ENCODE data around the gene TRAPPC3. TPM values are rescaled to one million over a fixed set of nuclear protein-coding genes. Genes with fewer than 3 reads are reported as not detected.
"Not testable (repeated sequence)": the region's sequence is repeated elsewhere in the genome, so short reads cannot be mapped to it uniquely, and the experiment has no call there.

Gene TRAPPC3
- 129 and 141 TPM in 2 replicates for total RNA-seq (2014; rRNA removed; shearing (Covaris generic))

DNA sequence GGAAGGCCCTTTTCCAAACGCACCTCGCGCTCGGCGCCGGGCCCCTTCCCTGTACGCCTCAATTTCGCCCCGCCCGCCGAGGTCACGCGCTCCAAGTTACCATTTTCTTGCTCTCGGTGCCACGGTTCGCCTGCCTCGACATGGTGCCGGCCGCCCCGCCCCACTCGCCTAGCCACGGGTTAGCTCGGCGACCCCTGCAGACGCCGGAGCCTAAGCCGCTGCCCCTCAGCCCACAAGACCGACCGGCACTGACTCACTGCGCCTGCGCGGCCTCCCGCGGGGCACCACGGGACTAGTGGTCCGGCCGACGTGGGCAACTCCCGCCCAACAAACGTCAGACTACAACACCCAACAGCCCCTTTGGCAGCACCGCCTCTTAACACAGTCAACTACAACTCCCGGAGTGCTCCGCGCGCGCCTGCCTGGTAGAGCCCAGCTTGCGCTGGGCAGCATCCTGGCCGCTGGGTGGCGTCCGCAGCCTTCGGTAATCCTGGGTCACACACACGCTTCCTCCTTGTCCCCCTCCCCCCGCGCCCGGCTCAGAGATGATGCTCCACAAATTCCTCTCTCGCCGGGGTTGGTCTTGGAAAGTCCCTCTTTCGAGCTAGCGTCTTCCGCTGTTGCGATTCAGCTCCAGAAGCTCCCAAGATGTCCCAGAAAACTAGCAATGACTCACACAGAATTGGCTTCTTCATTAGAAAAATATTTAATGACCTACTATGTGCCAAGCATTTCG is at the start of gene TRAPPC3:
TRAPPC3 (minus strand) TSS at position 250 of the 736 bp plus-strand sequence; CDS start at position 142, 108 bp downstream.
- peak; percentile 100 for DNase-seq (ENCODE audit: low read depth)

DNA sequence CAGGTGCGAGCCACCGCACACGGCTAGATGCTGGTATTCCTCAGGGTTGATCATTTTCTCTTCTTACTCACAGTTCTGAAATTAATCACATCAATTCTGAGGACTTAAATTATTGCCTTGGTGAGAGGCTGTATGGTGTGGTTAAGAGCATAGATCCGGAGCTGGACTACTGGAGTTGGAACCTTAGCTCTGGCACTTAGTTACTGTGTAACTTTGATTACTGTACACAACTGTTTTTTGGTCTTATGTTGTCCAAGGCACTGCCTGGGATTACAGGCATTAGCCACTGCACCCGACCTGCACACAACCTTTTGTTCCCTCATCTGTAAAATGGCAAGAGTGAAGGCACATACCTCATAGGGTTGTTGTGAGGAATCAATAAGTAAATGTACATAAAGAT is 49.4 kb upstream of the TRAPPC3 start:
- no peak for DNase-seq (ENCODE audit: low read depth)

DNA sequence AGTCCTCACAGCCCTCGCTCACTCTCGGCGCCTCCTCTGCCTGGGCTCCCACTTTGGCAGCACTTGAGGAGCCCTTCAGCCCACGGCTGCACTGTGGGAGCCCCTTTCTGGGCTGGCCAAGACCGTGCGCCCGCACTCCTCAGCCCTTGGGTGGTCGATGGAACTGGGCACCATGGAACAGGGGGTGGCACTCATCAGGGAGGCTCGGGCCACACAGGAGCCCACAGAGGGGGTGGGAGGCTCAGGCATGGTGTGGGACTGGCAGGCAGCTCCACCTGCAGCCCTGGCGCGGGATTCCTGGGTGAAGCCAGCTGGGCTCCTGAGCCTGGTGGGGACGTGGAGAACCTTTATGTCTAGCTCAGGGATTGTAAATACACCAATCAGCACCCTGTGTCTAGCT is 47.5 kb upstream of the TRAPPC3 start:
- not testable (repeated sequence) for DNase-seq (ENCODE audit: low read depth)

DNA sequence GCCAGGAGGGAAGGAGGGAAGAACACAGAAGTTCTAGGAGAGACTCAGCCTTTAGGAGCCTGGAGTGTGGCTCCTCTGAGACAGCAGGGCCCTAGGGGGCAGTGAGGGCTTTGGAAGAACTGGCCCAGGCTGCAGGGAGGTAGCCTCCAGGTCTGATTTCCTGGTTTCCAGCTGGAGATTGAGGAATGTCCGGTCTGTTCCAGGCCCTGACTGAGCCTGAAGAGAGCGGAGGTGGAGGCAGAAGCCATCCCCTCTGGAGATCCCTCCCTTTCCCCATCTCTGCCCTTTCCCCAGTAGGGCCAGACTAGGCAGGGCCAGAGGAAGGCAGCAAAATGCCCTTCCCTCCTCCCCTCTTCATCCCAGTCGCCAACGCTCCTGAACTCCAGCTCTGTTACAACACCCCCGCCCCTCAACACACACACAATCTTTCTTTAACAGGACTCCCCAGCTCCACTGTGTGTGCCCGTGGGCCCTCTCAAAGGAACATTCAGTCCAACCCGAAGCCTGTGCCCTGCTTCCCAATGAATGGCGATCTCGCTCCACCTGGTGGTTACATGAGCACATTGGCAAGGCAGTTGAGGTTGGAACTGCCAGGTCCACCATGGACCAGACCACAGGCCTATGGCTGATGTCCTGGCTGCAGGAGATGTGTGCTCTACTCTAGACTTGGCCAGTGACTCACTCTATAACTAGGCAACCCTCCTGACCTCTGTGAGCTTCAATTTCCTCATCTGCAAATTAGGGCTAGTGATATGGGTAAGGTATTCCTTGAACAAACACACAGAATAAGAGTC is 38.7 kb upstream of the TRAPPC3 start:
- peak; percentile 92 for DNase-seq (ENCODE audit: low read depth)

DNA sequence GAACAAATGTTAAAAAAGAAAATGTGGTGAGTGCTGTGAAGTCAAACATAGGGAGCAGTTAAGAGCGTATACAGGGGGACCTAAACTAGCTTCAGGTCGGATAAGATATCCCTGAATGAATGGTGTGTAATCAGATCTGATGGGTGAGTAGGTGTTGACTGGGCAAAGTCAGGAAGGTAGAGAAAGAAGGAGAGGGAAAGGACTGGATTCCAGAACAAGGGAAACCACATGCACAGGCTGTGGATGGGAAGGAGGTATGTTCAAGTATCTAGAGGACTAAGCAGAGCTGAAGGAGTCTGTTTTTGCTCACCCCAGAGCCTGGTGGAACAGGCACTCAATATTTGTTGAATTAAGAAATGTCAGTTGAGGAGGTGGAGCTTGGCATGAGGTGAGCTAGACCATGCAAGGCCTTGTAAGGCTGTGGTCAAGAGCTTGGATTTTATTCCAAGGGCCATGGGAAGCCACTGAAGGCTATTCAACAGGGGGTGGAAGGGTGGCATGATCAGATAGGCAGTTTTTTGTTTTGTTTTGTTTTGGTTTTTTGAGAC is 34.1 kb upstream of the TRAPPC3 start:
- DNase-seq (ENCODE audit: low read depth), result no peak

DNA sequence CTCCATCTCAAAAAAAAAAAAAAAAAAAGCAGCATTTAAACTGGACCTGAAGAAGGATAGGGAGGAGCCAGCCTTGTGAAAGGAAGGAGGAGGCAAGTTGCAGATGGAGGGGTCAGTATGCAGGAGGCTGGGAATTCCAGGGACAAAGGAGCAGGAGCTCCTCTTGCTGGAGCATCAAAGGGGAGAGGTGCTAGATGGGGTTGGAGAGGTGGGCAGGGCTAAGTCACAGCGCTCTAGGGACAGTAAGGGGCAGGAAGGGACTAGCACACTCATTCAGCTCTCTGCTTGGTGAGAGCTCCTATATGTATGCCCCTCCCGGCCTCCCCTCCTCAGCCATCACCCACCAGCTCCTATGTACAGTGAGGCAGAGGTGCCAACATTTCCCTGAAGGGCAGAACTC is 33.4 kb upstream of the TRAPPC3 start:
- DNase-seq (ENCODE audit: low read depth), result no peak

DNA sequence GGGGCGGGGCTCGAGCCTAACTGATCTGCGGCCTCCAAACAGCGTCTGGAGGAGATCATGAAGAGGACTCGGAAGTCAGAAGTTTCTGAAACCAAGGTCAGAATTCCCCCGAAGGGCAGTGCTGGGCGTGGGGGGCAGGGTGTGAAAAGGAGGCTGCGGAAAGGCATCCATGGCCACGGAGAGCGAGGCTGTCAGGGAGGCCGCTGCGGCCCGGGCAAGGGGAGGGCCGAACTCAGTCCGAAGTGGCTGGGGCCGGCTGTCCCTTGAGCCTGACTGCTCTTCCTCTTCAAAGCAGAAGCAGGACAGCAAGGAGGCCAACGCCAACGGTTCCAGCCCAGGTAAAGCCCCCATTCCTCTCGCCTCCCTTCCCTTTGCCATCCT is 29.9 kb upstream of the TRAPPC3 start:
- DNase-seq (ENCODE audit: low read depth), result no peak

DNA sequence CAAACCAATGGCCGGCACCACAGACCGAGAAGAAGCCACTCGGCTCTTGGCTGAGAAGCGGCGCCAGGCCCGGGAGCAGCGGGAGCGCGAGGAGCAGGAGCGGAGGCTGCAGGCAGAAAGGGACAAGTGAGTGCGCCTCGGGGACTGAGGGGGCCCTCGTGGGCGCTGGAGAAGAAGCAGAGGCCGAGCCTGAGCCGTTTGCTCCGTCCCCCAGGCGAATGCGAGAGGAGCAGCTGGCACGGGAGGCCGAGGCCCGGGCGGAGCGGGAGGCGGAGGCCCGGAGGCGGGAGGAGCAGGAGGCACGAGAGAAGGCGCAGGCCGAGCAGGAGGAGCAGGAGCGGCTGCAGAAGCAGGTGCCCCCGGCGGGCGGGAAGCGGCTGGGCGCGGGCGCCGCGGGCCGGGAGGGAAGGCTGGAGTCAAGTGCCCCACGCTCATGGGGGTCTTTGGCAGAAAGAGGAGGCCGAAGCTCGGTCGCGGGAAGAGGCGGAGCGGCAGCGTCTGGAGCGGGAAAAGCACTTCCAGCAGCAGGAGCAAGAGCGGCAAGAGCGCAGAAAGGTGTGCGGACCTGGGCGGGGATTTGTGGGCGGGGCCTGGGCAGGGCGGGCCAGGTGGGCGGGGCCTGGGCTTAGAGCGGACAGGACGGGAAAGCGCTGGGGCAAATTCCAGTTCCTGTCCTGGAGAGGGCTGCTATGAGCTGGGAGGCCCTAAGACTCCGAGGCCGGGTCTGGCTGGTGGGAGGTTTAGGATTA is 29.4 kb upstream of the TRAPPC3 start:
- DNase-seq (ENCODE audit: low read depth), result no peak

DNA sequence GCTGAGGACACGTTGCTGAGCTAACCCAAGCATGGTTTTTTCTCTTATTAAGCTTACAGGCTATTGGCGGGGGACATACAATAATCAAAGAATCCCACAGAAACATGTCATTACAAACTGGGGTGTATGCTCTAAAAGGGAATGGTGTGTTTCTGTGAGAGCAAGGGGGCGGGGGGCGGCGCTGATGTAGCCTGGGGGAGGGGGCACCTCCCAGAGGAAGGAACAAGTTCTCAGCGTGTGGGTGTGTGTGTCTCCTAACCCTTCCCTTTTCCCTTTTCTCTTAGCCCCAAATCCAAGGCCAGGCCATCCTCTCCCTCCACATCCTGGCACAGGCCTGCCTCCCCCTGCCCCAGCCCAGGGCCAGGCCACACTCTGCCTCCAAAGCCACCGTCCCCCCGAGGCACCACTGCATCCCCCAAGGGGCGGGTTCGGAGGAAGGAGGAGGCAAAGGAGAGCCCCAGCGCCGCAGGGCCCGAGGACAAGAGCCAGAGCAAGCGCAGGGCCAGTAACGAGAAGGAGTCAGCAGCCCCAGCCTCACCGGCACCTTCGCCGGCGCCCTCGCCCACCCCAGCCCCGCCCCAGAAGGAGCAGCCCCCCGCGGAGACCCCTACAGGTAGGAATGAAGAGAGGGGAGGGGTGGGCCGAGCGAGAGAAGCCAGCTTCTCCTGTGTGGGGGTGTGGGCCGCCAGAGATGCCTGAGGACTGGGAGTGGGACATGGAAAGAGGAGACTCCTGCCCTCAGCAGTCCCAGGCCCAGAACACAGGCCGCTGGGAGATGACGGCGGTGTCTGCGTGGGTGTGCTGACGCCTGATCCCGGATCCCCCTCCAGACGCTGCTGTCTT is 28.5 kb upstream of the TRAPPC3 start:
- no peak for DNase-seq (ENCODE audit: low read depth)

DNA sequence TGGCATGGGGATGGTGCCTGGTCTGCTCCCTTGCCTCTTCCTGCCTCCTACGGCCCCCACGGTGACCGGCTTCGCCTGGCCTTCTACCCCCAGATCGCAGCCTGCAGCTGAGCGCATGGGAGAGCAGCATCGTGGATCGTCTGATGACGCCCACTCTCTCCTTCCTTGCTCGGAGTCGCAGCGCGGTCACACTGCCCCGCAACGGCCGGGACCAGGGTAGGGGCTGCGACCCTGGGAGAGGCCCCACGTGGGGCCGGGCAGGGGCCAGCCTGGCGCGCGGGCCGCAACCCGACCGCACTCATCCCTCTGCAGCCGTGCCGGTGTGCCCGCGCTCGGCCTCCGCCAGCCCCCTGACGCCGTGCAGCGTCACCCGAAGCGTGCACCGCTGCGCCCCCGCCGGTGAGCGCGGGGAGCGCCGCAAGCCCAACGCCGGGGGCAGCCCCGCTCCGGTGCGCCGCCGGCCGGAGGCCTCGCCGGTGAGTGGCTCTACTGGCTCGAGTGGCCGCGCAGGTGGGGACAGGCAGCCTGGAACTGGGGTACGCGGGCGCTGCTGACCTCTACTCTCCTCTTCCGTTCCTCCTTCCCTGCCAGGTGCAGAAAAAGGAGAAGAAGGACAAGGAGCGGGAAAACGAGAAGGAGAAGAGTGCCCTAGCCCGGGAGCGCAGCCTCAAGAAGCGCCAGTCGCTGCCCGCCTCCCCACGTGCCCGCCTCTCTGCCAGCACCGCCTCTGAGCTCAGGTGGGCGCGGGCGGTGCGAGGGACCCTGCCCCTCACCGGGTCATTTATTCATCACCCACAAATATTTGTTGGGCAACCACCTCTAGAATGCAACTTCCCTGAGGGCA is 27.0 kb upstream of the TRAPPC3 start:
- no peak for DNase-seq (ENCODE audit: low read depth)

DNA sequence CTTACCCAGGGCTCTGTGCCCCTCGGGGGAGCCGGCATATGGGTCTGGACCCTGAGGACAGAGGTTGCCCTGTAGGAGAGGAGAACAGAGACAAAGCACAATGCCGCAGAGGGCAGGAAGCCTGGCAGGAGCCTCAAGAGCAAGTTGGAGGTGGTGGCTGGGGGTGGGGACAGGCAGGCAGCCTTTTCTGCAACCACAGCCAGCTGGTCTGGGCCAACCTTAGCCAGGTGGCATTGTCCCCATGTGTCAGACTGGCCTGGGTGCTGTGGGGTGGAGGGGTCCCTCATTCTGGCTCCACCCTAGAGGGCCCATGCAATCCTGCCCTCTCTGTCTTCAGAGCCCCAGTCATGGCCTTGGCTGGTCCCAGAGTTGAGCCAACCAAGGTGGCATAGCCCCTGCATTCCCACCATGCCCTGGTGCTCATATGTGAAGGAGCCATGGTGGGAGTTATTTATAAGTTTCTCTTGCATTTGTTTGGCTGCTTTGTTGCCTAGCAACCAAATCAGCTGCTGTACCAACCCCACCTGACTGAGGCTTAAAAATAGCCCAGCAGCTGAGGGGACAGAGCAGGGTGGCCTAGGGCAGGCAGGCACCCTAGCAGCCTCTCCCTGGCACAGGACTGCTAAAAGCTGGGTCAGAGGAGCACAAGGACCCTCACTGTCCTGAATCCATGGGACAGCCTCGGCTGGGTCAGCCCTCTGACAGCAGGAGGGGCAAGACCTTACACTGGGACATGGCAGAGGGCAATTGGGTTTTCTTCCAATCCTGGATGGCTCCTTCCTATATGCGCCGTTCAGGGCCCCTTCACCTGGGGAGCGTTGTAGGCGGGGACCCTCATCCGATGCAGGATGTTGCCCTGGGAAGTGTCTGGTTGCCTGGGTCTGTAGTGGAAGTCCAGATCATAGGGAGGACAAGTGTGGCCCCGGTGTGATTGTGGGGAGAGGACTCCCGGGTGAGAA is 26.1 kb upstream of the TRAPPC3 start:
- no peak for DNase-seq (ENCODE audit: low read depth)

DNA sequence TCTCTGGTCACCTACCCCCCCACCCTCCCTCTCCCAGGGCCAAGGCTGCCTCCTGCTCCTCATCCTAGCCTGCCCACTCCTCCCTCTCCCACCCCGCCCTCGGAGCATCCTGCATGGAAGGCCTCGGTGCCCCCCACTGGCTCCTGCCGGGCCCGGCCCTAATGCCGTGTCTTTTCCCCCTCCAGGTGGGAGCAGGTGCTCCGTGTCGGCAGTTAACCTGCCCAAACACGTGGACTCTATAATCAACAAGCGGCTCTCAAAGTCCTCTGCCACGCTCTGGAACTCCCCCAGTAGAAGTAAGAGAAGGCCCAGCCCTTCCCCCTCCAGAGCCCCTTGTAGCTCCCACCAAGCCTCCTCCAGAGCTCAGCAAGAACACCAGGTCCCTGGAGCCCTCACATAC is 25.4 kb upstream of the TRAPPC3 start:
- no peak for DNase-seq (ENCODE audit: low read depth)

DNA sequence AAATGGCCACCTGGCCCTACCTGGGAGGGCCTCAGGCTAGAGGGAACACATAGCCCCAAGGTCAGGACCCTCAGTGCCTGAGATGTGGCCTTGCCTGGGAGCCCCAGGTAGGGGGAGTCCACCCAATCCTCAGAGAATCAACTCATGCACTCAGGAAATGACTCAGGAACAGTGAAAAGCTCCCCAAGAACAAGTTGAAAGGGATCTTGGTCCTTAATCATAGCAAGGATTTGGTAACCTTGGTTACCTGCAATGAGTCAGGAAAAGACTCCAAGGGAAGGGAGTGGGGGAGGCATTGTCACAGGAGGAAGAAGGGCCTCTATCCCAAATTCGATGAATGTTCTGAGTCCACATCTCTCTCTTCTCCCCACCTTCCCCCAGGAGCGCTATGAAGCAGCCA is 23.7 kb upstream of the TRAPPC3 start:
- DNase-seq (ENCODE audit: low read depth), result peak; percentile 85

DNA sequence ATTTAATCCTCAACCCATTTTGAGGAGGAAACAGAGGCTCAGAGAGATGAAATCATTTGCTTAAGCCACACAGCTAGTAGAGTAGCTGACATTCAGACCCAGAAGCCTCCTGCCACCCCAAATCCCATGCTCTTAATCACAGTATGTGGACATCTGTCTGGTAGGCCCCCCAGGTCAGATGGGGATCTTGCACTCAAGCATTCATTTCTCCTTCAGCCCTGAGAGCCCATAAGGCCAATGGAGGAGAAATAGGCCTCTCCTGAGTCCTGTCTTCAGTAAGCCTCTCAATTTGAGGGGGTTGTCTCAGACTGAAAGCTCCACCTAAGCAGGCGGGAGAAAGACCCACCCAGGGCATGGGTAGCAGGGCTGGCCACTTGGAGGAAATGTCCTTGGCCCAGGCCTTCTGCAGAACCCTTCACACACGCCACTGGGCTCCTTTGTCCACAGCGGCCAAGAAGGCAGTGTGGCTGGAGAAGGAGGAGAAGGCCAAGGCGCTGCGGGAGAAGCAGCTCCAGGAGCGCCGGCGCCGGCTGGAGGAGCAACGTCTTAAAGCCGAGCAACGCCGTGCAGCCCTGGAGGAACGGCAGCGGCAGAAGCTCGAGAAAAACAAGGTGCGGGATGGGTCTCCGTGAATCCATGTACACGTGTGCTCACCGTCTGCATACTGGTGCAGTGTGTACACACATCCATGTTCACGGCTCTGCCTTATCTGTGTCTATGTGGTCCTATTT is 22.9 kb upstream of the TRAPPC3 start:
- DNase-seq (ENCODE audit: low read depth), result no peak

DNA sequence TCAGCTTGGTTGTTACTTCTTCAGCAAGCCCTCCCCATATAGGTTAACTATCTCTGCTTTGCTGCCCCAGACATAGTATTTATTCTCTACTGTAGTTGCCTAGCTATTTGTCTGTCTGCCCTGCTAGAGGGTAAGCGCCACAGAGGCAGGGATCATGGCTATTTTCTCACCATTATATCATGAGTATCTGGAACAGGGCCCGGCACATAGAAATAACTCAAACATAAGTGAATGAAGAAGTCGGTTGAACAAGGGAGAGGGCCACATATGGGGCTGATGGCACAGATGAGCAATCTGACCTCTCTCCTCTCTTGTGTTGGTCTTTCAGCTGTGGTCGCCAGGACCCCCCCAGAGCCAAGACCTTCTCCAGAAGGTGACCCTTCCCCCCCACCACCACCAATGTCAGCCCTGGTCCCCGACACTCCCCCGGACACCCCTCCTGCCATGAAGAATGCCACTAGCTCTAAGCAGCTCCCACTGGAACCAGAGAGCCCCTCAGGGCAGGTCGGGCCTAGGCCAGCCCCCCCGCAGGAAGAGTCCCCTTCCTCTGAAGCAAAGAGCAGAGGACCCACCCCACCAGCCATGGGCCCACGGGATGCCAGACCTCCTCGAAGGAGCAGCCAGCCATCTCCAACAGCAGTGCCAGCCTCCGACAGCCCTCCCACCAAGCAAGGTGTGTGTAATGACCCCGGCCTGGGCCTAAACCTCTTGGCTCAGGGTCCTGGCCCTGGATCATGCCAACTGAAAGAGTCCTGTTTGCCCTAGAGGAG is 21.5 kb upstream of the TRAPPC3 start:
- no peak for DNase-seq (ENCODE audit: low read depth)

DNA sequence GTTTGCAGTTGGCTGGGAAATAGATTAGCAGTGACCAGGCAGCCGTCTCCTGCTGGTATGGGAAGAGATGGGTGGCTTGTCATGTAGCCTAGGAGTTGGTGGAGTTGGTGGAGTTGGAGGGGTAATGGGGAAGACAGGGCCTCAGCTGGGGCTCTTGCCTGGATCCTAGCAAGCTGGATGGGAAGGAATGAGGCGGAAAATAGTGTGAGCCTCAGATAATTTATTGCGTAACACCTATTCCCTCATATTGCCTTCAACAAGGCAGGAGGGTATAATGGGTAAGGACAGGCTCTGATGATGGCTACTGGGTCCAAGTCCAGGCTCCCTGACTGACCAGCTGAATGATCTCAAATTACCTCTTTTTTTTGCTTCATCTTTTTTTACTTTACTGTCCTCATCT is 19.2 kb upstream of the TRAPPC3 start:
- no peak for DNase-seq (ENCODE audit: low read depth)

Measured in Daoy (cell line).